PC-3 (cell line): ENCODE measurements around the gene ITIH5. TPM values are rescaled to one million over a fixed set of nuclear protein-coding genes. Genes with fewer than 3 reads are reported as not detected.

Source experiments
- ATAC-seq: fragments of 200-7000 bp; cut with Tn5 transposase; 2 replicates; pipeline ENCODE4 v1.9.1; 2020; ENCODE audit warnings: mild to moderate bottlenecking, moderate library complexity
- BruUV-seq: library from RNA; stranded (reverse); fragments of 400-500 nt; replicated peaks from 2 replicates; lab custom pipeline; 2021; lab: Mats Ljungman, UMichigan
- CTCF ChIA-PET: fragments of 300-600 bp; sonication (Branson Sonifier 250); formaldehyde crosslinking; loops from one replicate; lab custom pipeline; 2022; ENCODE audit warnings: antibody characterized with exemption; lab: Charles Lee
- POLR2A ChIA-PET: fragments of 300-600 bp; sonication (Branson Sonifier 250); formaldehyde crosslinking; loops from one replicate; lab custom pipeline; 2022; ENCODE audit warnings: antibody characterized with exemption; ENCODE audit not compliant: unreplicated experiment; lab: Charles Lee
- DNase-seq: peaks from one replicate; pipeline ENCODE4 v3.0.0-alpha.2; 2015
- H2AFZ ChIP-seq: fragments of 300-600 bp; sonication (generic); 2 replicates; pipeline ENCODE4 v1.6.0; 2016; ENCODE audit warnings: antibody characterized with exemption, low read length
- H3F3A ChIP-seq: fragments of 300-600 bp; sonication (generic); one replicate; pipeline ENCODE4 v1.6.0; 2017; ENCODE audit warnings: antibody characterized with exemption, low read length, control low read depth, mild to moderate bottlenecking; ENCODE audit not compliant: unreplicated experiment
- H3K27ac ChIP-seq: fragments of 300-600 bp; sonication (generic); 2 replicates; pipeline ENCODE4 v1.5.1; 2016; ENCODE audit warnings: mild to moderate bottlenecking, low read length
- H3K27me3 ChIP-seq: fragments of 300-600 bp; sonication (generic); 2 replicates; pipeline ENCODE4 v1.6.1; 2016; ENCODE audit warnings: low read length, mixed read lengths
- H3K36me3 ChIP-seq: fragments of 300-600 bp; sonication (generic); 2 replicates; pipeline ENCODE4 v1.6.1; 2016; ENCODE audit warnings: low read depth, mixed run types, low read length, mixed read lengths
- H3K4me1 ChIP-seq: fragments of 300-600 bp; sonication (generic); 2 replicates; pipeline ENCODE4 v1.5.1; 2016; ENCODE audit warnings: low read length; ENCODE audit not compliant: insufficient read depth
- H3K4me2 ChIP-seq: fragments of 300-600 bp; sonication (generic); 2 replicates; pipeline ENCODE4 v1.6.0; 2016; ENCODE audit warnings: low read length
- H3K4me3 ChIP-seq: fragments of 300-600 bp; sonication (generic); 2 replicates; pipeline ENCODE4 v1.5.1; 2016; ENCODE audit warnings: mild to moderate bottlenecking, low read length, mixed read lengths
- H3K79me2 ChIP-seq: fragments of 300-600 bp; sonication (generic); 2 replicates; pipeline ENCODE4 v1.6.1; 2017; ENCODE audit warnings: low read length, mixed read lengths
- H3K9ac ChIP-seq: fragments of 300-600 bp; sonication (generic); 2 replicates; pipeline ENCODE4 v1.6.0; 2016; ENCODE audit warnings: mild to moderate bottlenecking, low read length
- H3K9me2 ChIP-seq: fragments of 300-600 bp; sonication (generic); replicated peaks from 2 replicates; pipeline ENCODE4 v1.6.1; 2016; ENCODE audit warnings: mixed run types, low read length, mixed read lengths
- H3K9me3 ChIP-seq: fragments of 300-600 bp; sonication (generic); 2 replicates; pipeline ENCODE4 v1.6.1; 2016; ENCODE audit warnings: low read length, mixed read lengths
- H4K20me1 ChIP-seq: fragments of 300-600 bp; sonication (generic); 2 replicates; pipeline ENCODE4 v1.6.1; 2016; ENCODE audit warnings: low read length, mixed read lengths
- CTCF ChIP-seq: fragments of 300-600 bp; sonication (generic); conservative IDR thresholded peaks from 2 replicates; pipeline ENCODE4 v1.5.1; 2017; ENCODE audit warnings: antibody characterized with exemption, low read depth, mild to moderate bottlenecking, low read length
- EZH2 ChIP-seq: fragments of 300-600 bp; sonication (generic); IDR thresholded peaks from one replicate; pipeline ENCODE4 v1.6.1; 2017; ENCODE audit warnings: antibody characterized with exemption, mild to moderate bottlenecking, low read length; ENCODE audit not compliant: unreplicated experiment
- EZH2phosphoT487 ChIP-seq: fragments of 300-600 bp; sonication (generic); IDR thresholded peaks from 2 replicates; pipeline ENCODE4 v1.6.1; 2018; ENCODE audit warnings: mild to moderate bottlenecking, antibody characterized with exemption, low read length, borderline replicate concordance
- intact Hi-C: fragments of 100-400 bp; cut with micrococcal nuclease; formaldehyde crosslinking; loops from 2 replicates; pipeline ENCODE4 v1.9.0; 2023
- total RNA-seq: library from RNA; depleted of rRNA; stranded (reverse); fragments of >200 nt; gene quantifications from 2 replicates; pipeline ENCODE4 v1.2.3, GENCODE V29; 2014

Gene ITIH5
- total RNA-seq, 1 experiment from 2014 or later = not detected

DNA sequence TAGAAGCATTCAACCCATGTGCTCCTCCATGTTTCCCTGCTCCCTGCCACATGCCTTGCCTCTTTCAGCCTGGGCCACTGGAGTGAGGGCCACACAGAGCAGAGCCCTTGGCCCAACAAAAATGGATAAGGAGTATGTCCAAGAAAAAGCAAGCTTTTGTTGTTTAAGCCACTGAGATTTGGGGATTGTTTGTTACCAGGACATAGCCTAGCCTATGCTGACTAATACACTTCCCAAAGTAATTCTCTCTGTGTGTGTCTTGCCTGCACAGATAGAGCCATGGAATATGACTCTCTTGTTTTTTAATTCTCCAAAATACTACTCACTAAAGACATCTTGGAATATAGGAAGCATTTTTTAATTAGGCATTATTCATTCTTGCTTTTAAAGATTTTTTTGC, 22.8 kb upstream of the ITIH5 start:
- DNase-seq (no peak), ATAC-seq (no peak)
- ChIA-PET POLR2A (no interaction called here), CTCF (interaction anchor here (0.8 kb wide), 1 partner anchor 164 kb away, joined by 5 read pairs; no protein-coding TSS in a partner anchor)
- no peak overlapping the region for H3K27ac ChIP-seq
- H3K4me1 ChIP-seq = no peaks in the 10 kb centered on the region
- no peaks in the 10 kb centered on the region for H3K9me2 ChIP-seq
- no peaks in the 10 kb centered on the region for H3F3A ChIP-seq
- H2AFZ ChIP-seq = no peak overlapping the region
- no peak overlapping the region for H3K9ac ChIP-seq
- H3K79me2 ChIP-seq = no peaks in the 10 kb centered on the region
- intact Hi-C loops = loop anchor here (10.0 kb wide), 1 partner anchor 1615 kb away; no protein-coding TSS in a partner anchor
- no peak overlapping the region for H3K4me2 ChIP-seq
- H3K4me3 ChIP-seq = no peak overlapping the region
- no TSS peak for BruUV-seq
- no peaks in the 10 kb centered on the region for H3K27me3 ChIP-seq
- H3K9me3 ChIP-seq = no peaks in the 10 kb centered on the region
- no peaks in the 10 kb centered on the region; the same call in 1 of the 2 replicates for H3K36me3 ChIP-seq
- no peaks in the 10 kb centered on the region for H4K20me1 ChIP-seq
- no peak for TF ChIP-seq EZH2
- no peak for TF ChIP-seq CTCF
- no peak for TF ChIP-seq EZH2phosphoT487

- no peak overlapping the region for H3K4me2 ChIP-seq
- BruUV-seq = no TSS peak
Observed at GRCh38 chr10:7687228-7687907, 20.6 kb upstream of the ITIH5 start.

More at GRCh38 chr10:7687228-7687907, 20.6 kb upstream of the ITIH5 start:
- ChIA-PET POLR2A (no interaction called here), CTCF (interaction anchor here (0.6 to 1.1 kb wide), 5 partner anchors 155 to 1609 kb away, joined by 3 to 56 read pairs (median 3); no protein-coding TSS in a partner anchor)
- H4K20me1 ChIP-seq = no peaks in the 10 kb centered on the region
- H3K36me3 ChIP-seq = no peaks in the 10 kb centered on the region; the same call in 1 of the 2 replicates
- H3F3A ChIP-seq = no peaks in the 10 kb centered on the region
- no peaks in the 10 kb centered on the region for H3K9me3 ChIP-seq
- DNase-seq (peak; percentile 74), ATAC-seq (peak; percentile 90)
- intact Hi-C loops = loop anchor here (1.0 to 10.0 kb wide), 2 partner anchors 162 to 1617 kb away; no protein-coding TSS in a partner anchor
- no peak overlapping the region for H3K27ac ChIP-seq
- H3K27me3 ChIP-seq = no peaks in the 10 kb centered on the region
- no peaks in the 10 kb centered on the region for H3K79me2 ChIP-seq
- no peak overlapping the region for H3K4me3 ChIP-seq
- H3K9me2 ChIP-seq = no peaks in the 10 kb centered on the region
- no peak overlapping the region for H3K9ac ChIP-seq
- H3K4me1 ChIP-seq = no peaks in the 10 kb centered on the region
- TF ChIP-seq EZH2 = no peak
- no peak for TF ChIP-seq EZH2phosphoT487
- peak; percentile 79 for TF ChIP-seq CTCF
- no peak overlapping the region for H2AFZ ChIP-seq
